ENCODE measurements around the gene ZNF503.

ZNF503 gene

GRCh38 chr10:75401569-75402485, at the start of gene ZNF503:
Gene ZNF503 (minus strand): TSS chr10:75401764. CDS start chr10:75401419, 345 bp downstream.
- peak; percentile 38 for DNase-seq

GRCh38 chr10:75450644-75451640, 49.4 kb upstream of the ZNF503 start:
- DNase-seq: no peak

- no peak for DNase-seq
Observed at GRCh38 chr10:75450075-75450445, 48.5 kb upstream of the ZNF503 start.

- DNase-seq: no peak
Observed at GRCh38 chr10:75449382-75450074, 48.0 kb upstream of the ZNF503 start.

GRCh38 chr10:75448166-75448565, 46.6 kb upstream of the ZNF503 start:
- DNase-seq: no peak

- DNase-seq: no peak
Observed at GRCh38 chr10:75446508-75446907, 44.9 kb upstream of the ZNF503 start.

- no peak for DNase-seq
Observed at GRCh38 chr10:75444781-75445386, 43.3 kb upstream of the ZNF503 start.

GRCh38 chr10:75443362-75443761, 41.8 kb upstream of the ZNF503 start:
- no peak for DNase-seq

GRCh38 chr10:75441682-75442081, 40.1 kb upstream of the ZNF503 start:
- DNase-seq: no peak

- no peak for DNase-seq
Observed at GRCh38 chr10:75441196-75441595, 39.6 kb upstream of the ZNF503 start.

- DNase-seq: no peak
Observed at GRCh38 chr10:75440271-75440793, 38.8 kb upstream of the ZNF503 start.

- no peak for DNase-seq
Observed at GRCh38 chr10:75439811-75440210, 38.2 kb upstream of the ZNF503 start.

- no peak for DNase-seq
Observed at GRCh38 chr10:75438275-75438674, 36.7 kb upstream of the ZNF503 start.

GRCh38 chr10:75437693-75438092, 36.1 kb upstream of the ZNF503 start:
- DNase-seq: no peak

- DNase-seq: no peak
Observed at GRCh38 chr10:75436896-75437295, 35.3 kb upstream of the ZNF503 start.

- DNase-seq: no peak
Observed at GRCh38 chr10:75435291-75435690, 33.7 kb upstream of the ZNF503 start.

GRCh38 chr10:75434291-75434690, 32.7 kb upstream of the ZNF503 start:
- DNase-seq: no peak

GRCh38 chr10:75433216-75433615, 31.7 kb upstream of the ZNF503 start:
- no peak for DNase-seq

- no peak for DNase-seq
Observed at GRCh38 chr10:75432763-75433162, 31.2 kb upstream of the ZNF503 start.

- no peak for DNase-seq
Observed at GRCh38 chr10:75432176-75432575, 30.6 kb upstream of the ZNF503 start.

- no peak for DNase-seq
Observed at GRCh38 chr10:75431180-75432111, 29.9 kb upstream of the ZNF503 start, which contains the start of gene LRMDA. Gene LRMDA (plus strand): TSS chr10:75431624.

Measured in stimulated activated CD4-positive, alpha-beta T cell treated with anti-CD3 and anti-CD28 coated beads, Interleukin-12 subunit alpha, Interleukin-12 subunit beta, amount 100 ng/mL, for 4 hours (primary cell).